GM12874 (cell line): ENCODE results near the gene DNAJB2.

Experiments
- CTCF ChIP-seq: IDR thresholded peaks from 2 replicates; pipeline ENCODE4 v1.5.1; 2011; ENCODE audit warnings: low read depth, mild to moderate bottlenecking, control low read depth, low read length, moderate library complexity; ENCODE audit not compliant: insufficient read depth

The DNAJB2 gene

GRCh38 chr2:219279151-219279915 is at the start of gene DNAJB2:
Gene DNAJB2 (plus strand): TSS chr2:219279366. CDS start chr2:219279834, 468 bp downstream.
- TF ChIP-seq CTCF: no peak; the same call in 1 of the 2 replicates

GRCh38 chr2:219230059-219230540 is 49.1 kb upstream of the DNAJB2 start:
- no peak for TF ChIP-seq CTCF

- no peak for TF ChIP-seq CTCF
Observed at GRCh38 chr2:219234331-219234730, 44.8 kb upstream of the DNAJB2 start.

- no peak for TF ChIP-seq CTCF
Observed at GRCh38 chr2:219243291-219243761, 35.8 kb upstream of the DNAJB2 start.

GRCh38 chr2:219244789-219245147 is 34.4 kb upstream of the DNAJB2 start:
- TF ChIP-seq CTCF: no peak

GRCh38 chr2:219245148-219245898 is 33.8 kb upstream of the DNAJB2 start, which contains the start of the genes GLB1L and STK16:
Gene GLB1L (minus strand): TSS chr2:219245444. CDS start chr2:219243573, 1,871 bp downstream.
Gene STK16 (plus strand): TSS chr2:219245479. CDS start chr2:219246000, 521 bp downstream.
- TF ChIP-seq CTCF: no peak

GRCh38 chr2:219245899-219246230 is 33.3 kb upstream of the DNAJB2 start:
- no peak for TF ChIP-seq CTCF
